OCI-M1 (cell line): ENCODE measurements around the gene CLDN9.

Source experiments
- DNase-seq: peaks from one replicate; lab custom pipeline; 2025; lab: John Stamatoyannopoulos, UW

CLDN9 gene

DNA sequence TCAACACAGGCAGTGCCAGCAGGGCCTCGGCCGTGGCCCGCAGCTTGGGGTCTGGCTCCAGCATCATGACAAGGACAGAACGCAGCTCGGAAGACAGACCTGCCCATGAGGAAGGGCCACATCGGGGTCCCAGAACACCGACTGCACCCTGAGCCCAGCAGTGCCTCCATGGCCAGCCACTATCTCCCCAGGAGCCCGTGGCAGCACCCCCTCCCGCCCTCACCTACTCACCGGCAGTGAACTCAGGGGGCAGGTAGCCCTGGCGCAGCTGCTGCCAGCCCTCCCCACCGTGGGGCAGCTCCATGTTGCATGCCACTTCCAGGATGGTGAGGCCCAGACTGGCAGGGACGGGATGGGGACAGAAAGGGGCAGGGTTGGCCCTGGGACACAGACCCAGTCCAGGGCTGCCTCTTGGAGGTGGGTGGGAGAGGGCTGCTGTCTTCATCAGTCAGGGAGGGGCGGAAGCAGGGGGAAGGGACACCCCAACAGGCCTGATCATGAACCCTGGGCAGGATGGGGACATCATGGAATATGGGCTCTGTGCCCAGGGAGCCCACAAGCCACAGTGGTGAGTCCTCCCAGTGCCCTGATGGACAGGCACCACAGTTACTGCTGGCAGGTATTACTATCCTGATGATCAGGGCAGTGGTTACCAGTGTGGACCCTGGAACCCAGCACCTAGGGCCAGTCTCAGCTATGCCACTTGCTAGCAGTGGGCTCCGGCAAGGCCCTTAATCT is 38.2 kb upstream of the CLDN9 start:
- DNase-seq = no peak

DNA sequence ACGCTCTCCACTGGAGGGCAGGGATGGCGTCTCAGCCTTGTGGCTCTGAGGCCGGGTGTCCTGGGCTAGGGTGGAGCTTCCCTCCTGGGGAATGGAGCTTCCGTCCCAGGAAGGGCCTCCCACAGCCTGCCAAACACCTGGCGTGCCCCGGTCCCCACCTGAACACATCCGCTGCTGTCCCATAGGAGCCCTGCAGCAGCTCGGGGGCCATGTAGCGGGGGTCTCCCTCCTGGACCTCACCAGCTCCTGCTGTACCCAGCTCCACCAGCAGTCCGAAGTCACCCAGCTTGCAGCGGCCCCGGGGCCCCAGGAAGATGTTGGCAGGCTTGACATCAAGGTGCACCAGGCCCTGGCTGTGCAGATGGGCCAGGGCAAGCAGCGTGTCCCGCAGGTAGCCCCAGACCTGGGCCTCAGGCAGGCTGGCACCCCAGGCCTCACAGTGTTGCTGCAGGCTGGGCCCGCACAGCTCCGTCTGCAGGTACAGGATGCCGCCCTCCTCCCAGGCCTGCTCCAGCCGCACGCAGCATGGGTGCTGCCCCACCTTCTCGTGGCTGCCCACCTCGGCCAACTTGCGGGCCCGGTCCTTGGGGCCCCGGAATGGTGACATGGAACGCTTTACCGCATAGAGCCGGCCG is 37.4 kb upstream of the CLDN9 start:
- DNase-seq = no peak

DNA sequence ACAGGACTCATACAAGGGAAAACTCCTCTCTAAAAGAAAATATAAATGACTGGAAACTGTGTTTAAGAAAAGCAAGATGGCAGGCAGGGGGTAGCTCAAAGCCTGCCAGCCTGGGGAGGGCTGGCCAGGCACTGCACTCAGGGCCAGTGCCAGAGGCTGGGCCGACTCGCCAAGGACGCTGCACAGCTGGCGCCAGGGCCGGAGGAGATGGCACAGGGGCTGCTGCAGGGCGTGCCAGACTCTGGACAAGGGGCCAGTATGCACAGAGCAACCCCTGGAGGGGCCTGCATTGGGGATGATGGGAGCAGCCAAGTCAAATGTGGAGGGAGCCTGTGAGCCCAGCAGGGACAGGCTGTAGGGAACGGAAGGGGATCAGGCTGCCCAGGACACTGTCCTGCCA is 36.5 kb upstream of the CLDN9 start:
- DNase-seq = no peak

DNA sequence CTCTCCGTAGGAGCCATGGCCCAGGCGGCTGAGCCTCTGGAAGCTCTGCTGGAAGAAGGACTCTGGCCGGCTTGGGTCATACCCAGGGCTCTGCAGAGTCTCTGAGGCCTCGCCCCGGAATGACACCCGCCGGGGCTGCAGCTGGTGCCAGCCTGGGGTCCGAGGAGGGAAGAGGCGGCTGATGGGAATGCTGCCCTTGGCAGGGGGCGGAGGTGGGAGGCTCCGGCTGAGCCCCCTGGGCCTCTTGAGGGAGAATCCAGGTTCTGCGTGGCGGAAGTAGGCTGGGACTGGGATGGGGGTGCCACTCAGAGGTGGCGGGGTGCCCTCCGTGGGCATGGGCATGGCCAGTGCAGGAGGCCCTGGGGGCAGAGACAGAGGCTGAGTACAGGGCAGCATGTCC is 36.0 kb upstream of the CLDN9 start:
- DNase-seq = no peak

DNA sequence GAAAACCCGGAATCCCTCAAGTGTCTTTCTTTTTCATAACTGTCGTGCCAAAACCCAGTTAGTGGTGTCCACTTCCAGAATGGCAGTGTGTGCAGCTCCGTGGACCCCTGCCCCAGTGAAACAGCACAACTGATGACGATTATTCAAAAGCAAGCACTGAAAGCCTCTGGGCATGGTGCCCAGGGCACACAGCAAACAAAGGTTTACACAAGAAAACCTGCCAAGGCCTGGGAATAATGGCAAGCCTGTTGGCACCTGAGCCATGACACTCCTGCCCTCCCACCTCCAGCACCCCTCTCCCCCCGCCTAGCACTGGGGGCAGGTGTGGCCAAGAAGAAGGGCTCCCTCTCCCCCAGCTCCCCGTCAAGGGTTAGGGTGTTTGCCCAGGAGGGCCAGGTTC is 35.3 kb upstream of the CLDN9 start:
- no peak for DNase-seq

DNA sequence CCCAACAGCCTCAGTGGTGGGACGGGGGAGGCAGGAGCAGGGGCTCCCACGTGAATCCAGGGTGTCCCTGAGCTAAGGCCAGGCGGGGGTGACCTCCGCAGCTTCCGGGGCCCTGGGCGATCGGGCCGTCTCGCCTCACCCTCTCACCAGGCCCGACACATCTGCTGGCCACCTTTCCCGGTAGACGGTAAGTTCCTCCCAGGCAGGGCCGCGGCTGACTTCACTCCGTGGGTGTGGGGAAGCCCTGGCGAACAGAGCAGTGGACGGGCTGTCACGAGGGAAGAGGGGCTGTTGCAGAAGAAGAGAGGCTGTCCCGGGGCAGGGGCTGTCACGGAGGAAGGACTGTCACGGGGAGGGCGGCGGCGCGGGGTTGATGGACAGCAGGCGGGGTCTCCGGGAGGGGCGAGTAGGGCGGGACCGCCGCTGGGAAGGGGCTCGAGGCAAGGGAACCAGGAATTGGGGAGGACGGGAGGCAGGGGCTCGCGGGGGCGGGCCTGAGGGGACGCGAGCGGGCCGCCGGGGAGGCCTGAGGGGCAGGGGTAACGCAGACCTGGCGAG is 33.0 kb upstream of the CLDN9 start:
- peak; percentile 49 for DNase-seq

DNA sequence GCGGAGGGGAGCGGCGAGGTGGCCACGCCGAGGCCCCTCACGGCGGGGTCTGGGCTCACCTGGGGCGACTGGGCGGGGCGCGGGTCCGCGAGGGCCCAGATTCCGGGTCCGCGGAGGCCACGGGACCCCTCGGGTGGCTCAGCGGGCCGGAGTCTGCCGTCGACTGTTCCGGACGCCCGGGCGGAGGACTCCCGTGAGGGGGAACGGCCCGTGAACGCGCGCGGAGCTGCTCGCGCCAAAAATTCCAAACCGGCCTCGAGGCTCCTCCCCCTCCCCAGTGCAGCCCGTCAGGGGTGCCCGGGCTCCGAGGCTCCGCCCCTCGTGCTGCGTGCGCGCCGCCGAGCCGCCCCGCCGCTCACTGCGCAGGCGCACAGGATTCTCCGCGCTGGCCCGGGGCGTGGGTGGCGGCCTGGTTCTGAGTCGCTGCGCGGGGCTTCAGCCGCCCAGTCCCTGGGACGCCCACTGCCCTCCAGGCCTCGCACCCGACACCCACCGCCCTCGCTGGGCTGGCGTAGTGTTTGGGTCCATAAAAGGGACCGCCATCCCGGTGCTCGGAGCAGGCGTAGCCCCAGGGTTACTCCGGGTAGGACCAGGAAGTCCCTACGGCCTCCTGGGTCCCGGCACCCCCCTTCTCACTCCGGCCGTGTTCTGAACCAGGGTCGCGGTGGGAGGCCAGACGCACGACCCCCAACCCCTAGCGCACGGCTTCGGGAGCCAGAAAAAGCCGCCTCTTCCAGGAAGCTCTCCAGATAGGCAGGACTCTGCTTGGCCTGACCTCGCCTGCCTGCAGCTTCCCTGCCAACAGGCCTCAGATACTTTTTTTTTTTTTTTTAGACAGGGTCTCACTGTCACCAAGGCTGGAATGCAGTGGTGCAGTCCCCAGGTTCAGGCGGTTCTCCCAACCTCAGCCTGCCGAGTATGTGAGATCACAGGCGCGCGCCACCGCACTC is 32.2 kb upstream of the CLDN9 start, which contains the start of gene PKMYT1:
PKMYT1 (minus strand) TSS at position 220 of the 950 bp plus-strand sequence. CDS start 789 bp downstream, outside the sequence.
- peak; percentile 94 for DNase-seq

DNA sequence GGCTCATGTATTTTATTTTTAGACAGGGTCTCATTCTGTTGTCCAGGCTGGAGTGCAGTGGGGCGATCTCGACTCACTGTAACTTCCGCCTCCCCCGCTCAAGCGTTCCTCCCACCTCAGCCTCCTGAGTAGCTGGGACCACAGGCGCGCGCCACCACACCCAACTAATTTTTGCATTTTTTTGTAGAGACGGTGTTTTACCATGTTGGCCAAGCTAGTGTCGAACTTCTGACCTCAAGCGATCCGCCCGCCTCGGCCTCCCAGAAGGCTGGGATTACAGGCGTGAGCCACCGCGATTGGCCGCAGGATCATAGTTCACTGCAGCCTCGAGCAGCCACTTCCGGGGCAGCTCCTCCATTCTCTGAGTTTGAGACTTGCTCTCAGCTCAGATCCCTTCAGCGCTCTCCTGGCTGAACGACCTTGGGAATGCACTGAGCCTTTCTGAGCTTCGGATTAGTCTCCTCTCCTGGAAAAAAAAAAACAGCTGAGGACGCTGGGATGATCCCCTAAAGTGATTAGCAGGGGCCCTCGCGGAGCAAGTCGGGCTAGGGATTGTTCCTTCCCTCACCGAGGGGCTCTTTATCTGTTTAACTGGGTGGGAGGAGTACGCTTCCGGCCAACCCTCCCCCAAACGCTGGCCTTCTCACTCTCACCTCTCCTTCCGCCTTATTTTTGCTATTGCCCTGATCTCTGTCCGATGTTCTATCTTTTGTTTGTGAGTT is 31.4 kb upstream of the CLDN9 start:
- DNase-seq = no peak

DNA sequence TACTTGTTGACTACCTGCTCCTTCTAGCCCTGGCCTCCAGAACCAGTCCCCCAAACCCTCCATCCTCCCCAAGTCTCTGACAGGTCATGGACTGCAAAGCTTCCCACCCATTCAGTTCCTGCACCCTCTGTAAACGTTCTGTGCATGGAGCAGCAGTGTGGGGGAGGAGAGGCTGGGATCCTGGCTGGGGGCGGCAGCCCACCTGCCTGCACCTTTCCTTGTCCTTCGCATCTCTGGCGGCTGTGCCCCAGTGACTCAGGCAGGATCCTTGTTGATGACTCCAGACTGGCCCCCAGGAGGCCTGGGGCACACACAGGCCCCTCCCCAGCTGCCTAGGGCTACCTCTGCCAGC is 30.8 kb upstream of the CLDN9 start:
- no peak for DNase-seq

DNA sequence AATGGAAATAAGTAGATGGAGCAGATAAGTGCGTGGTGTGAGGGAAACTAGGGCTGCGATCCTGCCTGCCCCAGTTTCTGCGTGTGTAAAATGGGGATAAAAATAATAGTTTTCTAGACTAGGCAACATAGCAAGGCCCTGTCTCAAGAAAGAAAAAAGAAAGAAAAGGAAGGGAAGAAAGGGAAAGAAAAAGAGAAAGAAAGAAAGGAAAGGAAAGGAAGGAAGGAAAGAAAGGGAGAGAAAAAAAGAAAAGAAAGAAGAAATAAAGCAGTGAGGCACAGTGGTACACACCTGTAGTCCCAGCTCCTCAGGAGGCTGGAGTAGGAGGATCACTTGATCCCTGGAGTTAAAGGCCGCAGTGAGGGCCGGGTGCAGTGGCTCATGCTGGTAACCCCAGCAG is 30.3 kb upstream of the CLDN9 start:
- DNase-seq = no peak

DNA sequence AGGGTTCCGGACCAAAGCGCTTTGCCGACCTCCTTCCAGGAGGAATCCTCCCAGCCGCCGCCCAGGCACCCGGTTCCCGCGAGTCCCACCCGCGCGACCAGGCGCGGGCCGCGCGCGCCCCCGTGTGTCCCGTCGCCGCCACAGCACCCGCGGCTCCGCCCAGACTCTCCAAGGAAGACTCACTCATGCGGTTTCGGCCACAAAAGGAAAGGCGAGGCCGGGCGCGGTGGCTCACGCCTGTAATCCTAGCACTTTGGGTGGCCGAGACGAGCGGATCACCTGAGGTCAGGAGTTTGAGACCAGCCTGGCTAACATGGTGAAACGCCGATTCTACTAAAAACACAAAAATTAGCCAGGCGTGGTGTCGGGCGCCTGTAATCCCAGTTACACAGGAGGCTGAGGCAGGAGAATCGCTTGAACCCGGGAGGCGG is 29.0 kb upstream of the CLDN9 start:
- peak; percentile 91 for DNase-seq

DNA sequence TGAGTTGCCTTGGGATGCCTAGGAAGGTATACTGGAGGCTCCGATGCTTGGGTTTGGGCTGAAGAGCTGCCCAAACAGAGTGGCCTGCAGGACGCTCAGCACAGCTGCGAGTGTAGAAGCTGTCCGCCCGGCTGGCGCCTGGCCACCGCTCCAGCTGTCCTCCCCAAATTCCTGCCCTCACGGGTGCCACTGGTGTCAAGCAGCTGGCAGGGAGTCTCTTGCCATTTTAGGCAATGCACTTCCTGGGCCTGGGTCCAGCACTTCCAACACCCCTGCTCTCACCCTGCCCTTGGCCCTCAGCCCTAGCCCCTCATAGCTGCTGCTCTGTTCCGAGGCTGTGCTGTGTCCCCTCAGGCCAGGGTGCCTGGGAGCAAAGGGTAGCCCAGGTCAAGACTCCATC is 27.3 kb upstream of the CLDN9 start:
- no peak for DNase-seq

DNA sequence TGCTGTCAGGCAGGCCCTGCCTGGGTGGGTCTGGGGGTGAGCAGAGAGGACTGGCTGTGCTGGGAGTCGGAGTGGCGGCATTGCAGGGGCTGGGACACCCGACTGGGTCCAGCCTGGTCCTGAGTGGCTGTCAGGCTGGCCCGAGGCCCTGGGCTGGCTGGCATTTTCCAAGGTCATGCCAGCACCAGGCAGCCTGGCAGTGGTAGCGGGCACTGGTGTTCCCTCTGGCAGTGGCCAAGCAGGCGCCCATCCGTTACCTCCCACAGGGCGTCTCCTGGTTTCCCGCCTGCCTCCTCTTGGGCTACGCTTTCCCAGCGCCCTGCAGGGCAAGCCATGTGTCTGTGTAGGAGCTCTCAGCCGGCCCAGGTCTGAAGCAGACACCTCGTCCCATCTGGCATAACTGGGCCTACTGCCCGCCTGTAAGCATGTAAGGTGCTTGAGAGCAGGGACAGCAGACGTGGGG is 26.8 kb upstream of the CLDN9 start:
- DNase-seq = no peak

DNA sequence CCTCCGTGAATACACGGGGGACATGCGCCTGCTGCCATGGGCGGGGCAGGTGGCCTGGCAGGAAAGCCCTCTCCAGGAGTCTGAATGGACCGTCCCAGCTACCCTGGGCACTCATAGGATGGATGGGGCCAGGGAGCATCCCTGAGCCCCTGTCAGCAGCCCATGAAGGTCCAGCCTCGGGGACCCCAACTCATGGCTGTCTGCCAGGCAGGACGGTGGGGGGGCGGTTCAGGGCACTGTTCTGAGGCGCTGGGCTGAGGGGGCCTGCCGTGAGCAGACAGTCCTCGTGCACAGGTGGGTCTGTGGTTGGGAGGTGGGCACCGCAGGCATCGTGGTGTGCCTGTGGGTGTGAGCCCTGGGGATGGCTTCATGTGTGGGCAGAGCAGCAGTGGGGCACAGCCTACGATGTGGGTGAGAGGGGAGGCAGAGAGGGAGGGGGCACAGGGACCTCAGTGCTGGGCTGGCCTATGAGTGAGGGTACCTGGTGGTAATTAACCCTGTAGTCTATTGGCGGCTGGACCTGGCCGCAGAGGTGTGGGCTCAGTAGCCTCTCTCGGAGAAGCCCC is 26.0 kb upstream of the CLDN9 start:
- no peak for DNase-seq

DNA sequence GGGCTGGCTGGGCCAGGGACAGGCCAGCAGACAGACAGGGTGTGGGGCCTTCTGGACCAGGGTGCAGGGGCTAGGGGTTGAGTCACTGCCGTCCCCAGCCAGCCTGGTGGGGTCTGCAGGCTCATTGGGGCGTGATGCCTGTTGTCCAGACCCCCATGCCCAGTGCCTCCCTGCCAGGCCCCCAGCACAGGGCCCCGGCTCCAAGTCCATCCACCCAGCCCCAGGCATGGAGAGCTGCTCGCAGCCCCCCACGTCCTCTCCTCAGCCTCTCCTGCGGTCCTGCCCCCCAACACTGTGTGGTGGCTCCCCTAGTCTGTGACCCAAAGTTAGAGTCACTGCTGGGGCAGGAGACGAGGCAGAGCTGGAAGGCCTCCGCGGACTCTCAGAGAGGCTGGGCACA is 25.4 kb upstream of the CLDN9 start:
- DNase-seq = no peak

DNA sequence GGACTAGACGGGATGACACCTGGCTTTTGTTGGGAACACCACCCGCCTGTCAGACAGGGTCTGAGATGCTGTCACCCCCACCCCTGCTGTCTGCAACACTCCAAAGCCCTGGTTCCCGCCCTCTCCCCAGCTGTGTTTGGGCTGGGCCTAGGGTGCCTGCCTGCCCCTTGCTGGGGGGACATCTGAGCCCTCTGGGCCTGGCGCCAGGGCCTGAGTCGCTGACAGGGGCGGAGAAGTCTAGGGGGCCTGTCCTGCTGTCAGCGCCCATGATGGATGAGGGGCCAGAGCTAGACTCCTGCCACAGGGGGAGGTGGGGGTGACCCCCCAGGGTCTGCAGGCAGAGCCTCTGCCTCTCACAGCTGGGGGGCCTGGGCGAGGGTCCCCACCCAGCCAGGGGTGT is 24.9 kb upstream of the CLDN9 start:
- DNase-seq = no peak

DNA sequence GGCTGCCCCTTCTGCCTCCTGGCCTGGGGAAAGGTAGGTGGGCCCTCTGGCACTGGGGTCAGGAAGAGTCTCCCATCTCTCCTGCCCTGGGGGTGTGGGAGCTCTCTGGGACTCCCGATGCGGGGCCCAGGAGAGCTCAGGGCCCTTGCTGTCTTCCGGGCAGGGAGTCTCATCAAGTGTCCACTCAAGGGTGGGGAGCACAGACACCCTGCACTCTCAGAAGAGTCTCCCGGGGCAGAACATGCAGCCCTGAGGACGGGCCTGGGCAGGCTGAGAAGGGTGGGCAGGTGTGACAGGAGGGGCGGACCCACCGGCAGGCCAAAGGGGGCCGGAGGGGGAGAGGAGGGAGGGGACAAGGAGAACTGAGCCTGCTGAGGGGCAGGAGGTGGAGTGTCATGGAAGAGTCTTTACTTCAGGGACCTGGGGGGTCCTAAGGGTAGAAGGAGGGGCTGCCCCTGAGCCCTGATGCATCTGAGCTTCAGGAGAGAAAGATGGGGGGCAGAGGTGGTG is 24.1 kb upstream of the CLDN9 start:
- DNase-seq = no peak

DNA sequence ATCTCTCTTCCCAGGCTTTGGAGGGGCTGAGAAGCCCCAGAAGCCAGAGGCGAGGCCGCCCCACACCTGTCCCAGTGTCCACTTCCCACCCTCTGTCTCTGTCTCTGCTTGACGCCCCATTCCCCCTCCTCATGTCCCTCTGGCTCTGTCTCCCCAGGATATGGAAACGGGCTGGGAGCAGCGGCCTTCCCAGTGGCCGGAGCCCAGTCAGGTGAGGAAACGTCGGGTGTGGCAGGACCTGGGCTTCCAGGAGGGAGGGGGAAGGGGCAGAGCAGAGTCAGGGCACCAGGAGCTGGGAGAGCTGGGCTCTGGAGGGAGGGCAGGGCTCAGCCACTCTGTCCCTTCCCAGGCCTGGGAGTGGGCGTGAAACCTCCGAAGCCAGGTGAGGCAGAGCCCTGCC is 21.8 kb upstream of the CLDN9 start:
- no peak for DNase-seq

DNA sequence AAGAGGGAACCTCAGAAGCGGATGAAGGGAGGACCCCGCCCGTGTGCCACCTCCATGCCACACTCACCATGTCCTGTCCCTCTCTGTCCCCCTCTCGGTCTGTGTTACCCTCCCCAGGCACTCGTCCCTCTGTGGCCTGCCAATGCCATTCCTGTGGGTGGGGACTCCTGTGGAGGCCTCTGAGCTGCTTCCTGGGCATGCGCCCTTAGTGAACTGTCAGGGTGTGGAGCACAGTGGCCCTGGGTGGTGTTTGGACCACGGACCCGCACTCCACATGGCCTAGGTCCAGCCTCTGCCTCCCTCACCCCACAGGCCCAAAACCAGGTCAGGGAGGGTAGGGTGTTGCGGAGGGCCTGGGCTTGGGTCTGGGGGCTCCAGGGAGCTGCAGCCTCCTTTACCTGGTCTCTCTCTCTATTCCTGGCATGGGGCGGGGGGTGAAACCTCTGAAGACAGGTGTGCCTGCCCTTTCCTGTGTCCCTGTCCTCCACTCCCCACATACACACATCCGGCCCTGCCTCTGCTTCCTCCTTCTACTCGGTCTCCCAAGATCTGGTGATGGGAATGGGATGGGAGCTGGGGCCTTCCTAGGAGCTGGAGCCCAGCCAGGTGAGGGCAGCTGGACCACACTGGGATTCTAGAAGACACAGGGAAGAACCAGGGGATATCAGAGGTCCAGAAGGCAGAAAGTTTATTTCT is 21.0 kb upstream of the CLDN9 start:
- DNase-seq = no peak

DNA sequence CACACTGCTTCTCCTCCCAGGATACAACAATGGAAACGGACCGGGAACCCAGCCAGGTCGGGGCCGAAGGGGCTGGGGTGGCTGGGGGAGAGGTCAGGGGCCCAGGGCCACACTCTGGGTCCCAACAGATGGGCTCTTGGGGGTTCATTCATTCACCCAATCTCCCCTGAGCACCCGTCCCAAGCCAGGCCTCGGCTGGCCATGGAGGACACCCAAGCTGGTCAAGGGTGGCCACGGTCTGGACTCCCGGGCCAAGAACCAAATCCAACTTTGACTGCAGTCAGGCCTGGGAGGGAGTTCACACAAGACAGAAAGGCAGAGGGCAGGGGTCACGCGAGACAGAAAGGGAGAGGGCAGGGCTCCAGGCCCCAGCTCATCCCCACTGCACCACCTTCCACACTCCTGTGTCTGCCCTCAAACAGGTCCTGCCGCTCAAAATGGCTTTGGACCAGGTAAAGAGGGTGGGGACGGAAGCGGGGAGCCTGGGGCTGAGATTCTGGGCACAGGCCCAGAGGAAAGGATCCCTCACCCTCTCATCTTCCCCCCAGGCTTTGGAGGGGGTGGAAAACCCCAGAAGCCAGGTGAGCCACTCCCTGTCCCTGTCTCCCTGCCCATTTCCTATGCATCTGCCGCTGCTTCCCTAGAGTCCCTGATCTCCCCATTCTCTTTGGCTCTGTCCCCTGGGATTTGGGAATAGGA is 20.2 kb upstream of the CLDN9 start:
- DNase-seq = no peak
